ENCODE measurements around the gene DHX40. TPM values are rescaled to one million over a fixed set of nuclear protein-coding genes. Genes with fewer than 3 reads are reported as not detected.

The DHX40 gene
- total and polyA plus RNA-seq, 12 donors: 19.3 to 48.6 (median 36.2) TPM

GRCh38 chr17:59534583-59534982 is 30.8 kb upstream of the DHX40 start:
- Histone ChIP-seq H3K4me3 (no peak overlapping the region), H3K9me3 (replicated peaks in 1 of 3) (no peaks in the 10 kb centered on the region), H3K27ac (no peak overlapping the region), H3K4me1 (replicated peaks in 1 of 2) (no peaks in the 10 kb centered on the region), H3K36me3 (replicated peaks in 1 of 2) (no peaks in the 10 kb centered on the region), H3K27me3 (no peaks in the 10 kb centered on the region)
- 33 to 61% (median 42%) methylated on average over 1 of the region's 1 CpG for WGBS, 4 donors
- DNase-seq: no peak
- TF ChIP-seq POLR2A (IDR thresholded peaks at IDR 0.05): no peak
- peak in 2 of 6 experiments; percentile 10 to 13 for TF ChIP-seq CTCF (IDR thresholded peaks at IDR 0.05)
- intact Hi-C loops (cut with DNase I): no loop called here

- Histone ChIP-seq H3K27ac (no peak overlapping the region), H3K27me3 (no peaks in the 10 kb centered on the region), H3K9me3 (replicated peaks in 1 of 3) (no peaks in the 10 kb centered on the region), H3K36me3 (replicated peaks in 1 of 2) (no peaks in the 10 kb centered on the region), H3K4me3 (no peak overlapping the region), H3K4me1 (replicated peaks in 1 of 2) (no peaks in the 10 kb centered on the region)
- intact Hi-C loops (cut with DNase I): no loop called here
- DNase-seq: no peak
- TF ChIP-seq CTCF (IDR thresholded peaks at IDR 0.05) (no peak), POLR2A (IDR thresholded peaks at IDR 0.05) (no peak)
These were observed 27.1 kb upstream of the DHX40 start for GRCh38 chr17:59538195-59538909.

GRCh38 chr17:59542960-59543635 is 22.3 kb upstream of the DHX40 start:
- TF ChIP-seq CTCF (IDR thresholded peaks at IDR 0.05) (no peak), POLR2A (IDR thresholded peaks at IDR 0.05) (no peak)
- Histone ChIP-seq H3K4me3 (no peak overlapping the region), H3K36me3 (replicated peaks in 1 of 2) (no peaks in the 10 kb centered on the region), H3K9me3 (replicated peaks in 1 of 3) (no peaks in the 10 kb centered on the region), H3K27ac (no peak overlapping the region), H3K4me1 (replicated peaks in 1 of 2) (no peaks in the 10 kb centered on the region), H3K27me3 (no peaks in the 10 kb centered on the region)
- WGBS, 4 donors: 62 to 78% (median 68%) methylated on average over 8 of the region's 8 CpGs
- intact Hi-C loops (cut with DNase I): no loop called here
- DNase-seq: no peak

- no peak overlapping the region for H3K4me3 ChIP-seq
- DNase-seq: no peak
- TF ChIP-seq POLR2A (IDR thresholded peaks at IDR 0.05): no peak
- no peak for TF ChIP-seq CTCF (IDR thresholded peaks at IDR 0.05)
- no peaks in the 10 kb centered on the region for H3K4me1 ChIP-seq (replicated peaks in 1 of 2)
- H3K9me3 ChIP-seq (replicated peaks in 1 of 3): no peaks in the 10 kb centered on the region
- no peaks in the 10 kb centered on the region for H3K36me3 ChIP-seq (replicated peaks in 1 of 2)
- no peaks in the 10 kb centered on the region for H3K27me3 ChIP-seq
- intact Hi-C loops (cut with DNase I): no loop called here
- WGBS, 4 donors: 93 to 97% (median 95%) methylated on average over 1 of the region's 1 CpG
- H3K27ac ChIP-seq: no peak overlapping the region
These were observed 19.5 kb upstream of the DHX40 start for GRCh38 chr17:59545942-59546341.

All from adrenal gland (tissue), 12 donors.